GM12891 (cell line): ENCODE data around the gene GNA14.

ENCODE experiments used
- PAX5 ChIP-seq: IDR thresholded peaks from 2 replicates; pipeline ENCODE4 v1.6.1; 2011; ENCODE audit warnings: low read length, moderate library complexity, mild to moderate bottlenecking; ENCODE audit not compliant: insufficient read depth, severe bottlenecking
- POLR2A ChIP-seq: IDR thresholded peaks from 2 replicates; pipeline ENCODE4 v1.6.1; 2011; ENCODE audit warnings: low read depth, low read length, control low read depth
- POLR2AphosphoS5 ChIP-seq: IDR thresholded peaks from 2 replicates; pipeline ENCODE4 v1.6.1; 2011; ENCODE audit warnings: low read depth, low read length, control low read depth
- POU2F2 ChIP-seq: IDR thresholded peaks from 2 replicates; pipeline ENCODE4 v1.6.1; 2011; ENCODE audit warnings: low read depth, mild to moderate bottlenecking, control low read depth, low read length, moderate library complexity
- SPI1 ChIP-seq: IDR thresholded peaks from 2 replicates; pipeline ENCODE4 v1.6.1; 2011; ENCODE audit warnings: low read depth, low read length, control low read depth
- TAF1 ChIP-seq: IDR thresholded peaks from 2 replicates; pipeline ENCODE4 v1.6.1; 2011; ENCODE audit warnings: low read depth, low read length, control low read depth

GRCh38 chr9:77472646-77473045 lies 175.5 kb downstream of the GNA14 start:
- no peak for TF ChIP-seq POLR2A
- no peak for TF ChIP-seq POLR2AphosphoS5
- no peak for TF ChIP-seq POU2F2
- TF ChIP-seq TAF1 = no peak
- no peak for TF ChIP-seq PAX5
- no peak for TF ChIP-seq SPI1
